ENCODE data around the gene KRTAP10-1. TPM values are rescaled to one million over a fixed set of nuclear protein-coding genes. Genes with fewer than 3 reads are reported as not detected.

KRTAP10-1 gene
- total and polyA plus RNA-seq, 4 donors, result not detected

DNA sequence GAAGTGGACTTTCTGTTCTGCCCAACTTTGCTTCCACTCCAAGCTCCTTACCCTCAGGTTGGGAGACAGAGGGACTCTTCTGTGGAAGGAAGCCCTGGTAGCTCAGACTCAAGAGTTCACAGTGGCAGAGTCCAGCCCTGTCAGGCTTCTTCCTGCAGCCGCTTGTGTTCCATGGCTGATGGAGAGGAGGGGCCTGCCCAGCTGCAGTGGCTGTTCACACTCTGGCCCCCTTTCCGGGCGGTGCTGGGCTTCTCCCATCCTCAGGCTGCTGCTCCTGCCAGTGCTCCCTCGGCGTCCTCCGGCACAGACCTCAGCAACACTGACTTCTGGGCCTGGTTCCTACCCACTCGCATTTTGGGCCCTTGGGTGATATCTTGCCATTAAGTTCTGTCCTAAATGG is 4.0 kb downstream of the KRTAP10-1 start (continued):
- TF ChIP-seq, protein P1, sequence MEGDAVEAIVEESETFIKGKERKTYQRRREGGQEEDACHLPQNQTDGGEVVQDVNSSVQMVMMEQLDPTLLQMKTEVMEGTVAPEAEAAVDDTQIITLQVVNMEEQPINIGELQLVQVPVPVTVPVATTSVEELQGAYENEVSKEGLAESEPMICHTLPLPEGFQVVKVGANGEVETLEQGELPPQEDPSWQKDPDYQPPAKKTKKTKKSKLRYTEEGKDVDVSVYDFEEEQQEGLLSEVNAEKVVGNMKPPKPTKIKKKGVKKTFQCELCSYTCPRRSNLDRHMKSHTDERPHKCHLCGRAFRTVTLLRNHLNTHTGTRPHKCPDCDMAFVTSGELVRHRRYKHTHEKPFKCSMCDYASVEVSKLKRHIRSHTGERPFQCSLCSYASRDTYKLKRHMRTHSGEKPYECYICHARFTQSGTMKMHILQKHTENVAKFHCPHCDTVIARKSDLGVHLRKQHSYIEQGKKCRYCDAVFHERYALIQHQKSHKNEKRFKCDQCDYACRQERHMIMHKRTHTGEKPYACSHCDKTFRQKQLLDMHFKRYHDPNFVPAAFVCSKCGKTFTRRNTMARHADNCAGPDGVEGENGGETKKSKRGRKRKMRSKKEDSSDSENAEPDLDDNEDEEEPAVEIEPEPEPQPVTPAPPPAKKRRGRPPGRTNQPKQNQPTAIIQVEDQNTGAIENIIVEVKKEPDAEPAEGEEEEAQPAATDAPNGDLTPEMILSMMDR (IDR thresholded peaks at IDR 0.05; ENCODE audit: low read depth, low read length, missing input control), result no peak
- no peak for TF ChIP-seq RXRA (IDR thresholded peaks at IDR 0.05)
- TF ChIP-seq JUND (IDR thresholded peaks at IDR 0.05), result no peak

DNA sequence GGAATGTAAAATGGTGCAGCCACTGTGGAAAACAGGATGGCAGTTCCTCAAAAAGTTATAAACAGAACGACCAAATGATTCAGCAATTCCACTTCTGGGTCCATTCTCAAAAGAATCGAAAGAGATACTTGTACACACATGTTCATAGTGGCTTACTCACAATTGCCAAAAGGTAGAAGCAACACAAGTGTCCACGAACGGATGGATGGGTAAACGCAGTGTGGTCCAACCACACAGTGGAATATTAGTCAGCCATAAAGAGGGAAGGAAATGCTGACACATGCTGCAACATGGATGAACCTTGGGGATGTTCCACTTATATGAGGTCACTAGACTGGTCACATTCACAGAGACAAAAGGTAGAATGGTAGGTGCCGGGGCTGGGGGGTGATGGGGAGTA is 5.3 kb downstream of the KRTAP10-1 start:
- WGBS, result 94% methylated on average over 6 of the region's 6 CpGs
- TF ChIP-seq JUND (IDR thresholded peaks at IDR 0.05) (no peak), GABPA (IDR thresholded peaks at IDR 0.05 in 1 of 2, conservative IDR thresholded peaks at IDR 0.05 in 1 of 2) (no peak), EGR1 (IDR thresholded peaks at IDR 0.05; ENCODE audit: low read depth in 2 of 2) (no peak), TAF1 (conservative IDR thresholded peaks at IDR 0.05) (no peak), YY1 (IDR thresholded peaks at IDR 0.05) (no peak), HNF4G (IDR thresholded peaks at IDR 0.05) (no peak), FOXA2 (IDR thresholded peaks at IDR 0.05) (no peak), SP1 (IDR thresholded peaks at IDR 0.05) (no peak), NR2F2 (IDR thresholded peaks at IDR 0.05) (no peak), HNF4A (conservative IDR thresholded peaks at IDR 0.05) (no peak), RAD21 (IDR thresholded peaks at IDR 0.05) (no peak)
- TF ChIP-seq, protein P2, sequence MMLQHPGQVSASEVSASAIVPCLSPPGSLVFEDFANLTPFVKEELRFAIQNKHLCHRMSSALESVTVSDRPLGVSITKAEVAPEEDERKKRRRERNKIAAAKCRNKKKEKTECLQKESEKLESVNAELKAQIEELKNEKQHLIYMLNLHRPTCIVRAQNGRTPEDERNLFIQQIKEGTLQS (IDR thresholded peaks at IDR 0.05), result no peak
- TF ChIP-seq, protein P3, sequence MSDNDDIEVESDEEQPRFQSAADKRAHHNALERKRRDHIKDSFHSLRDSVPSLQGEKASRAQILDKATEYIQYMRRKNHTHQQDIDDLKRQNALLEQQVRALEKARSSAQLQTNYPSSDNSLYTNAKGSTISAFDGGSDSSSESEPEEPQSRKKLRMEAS (IDR thresholded peaks at IDR 0.05), result no peak
- TF ChIP-seq, protein P4, sequence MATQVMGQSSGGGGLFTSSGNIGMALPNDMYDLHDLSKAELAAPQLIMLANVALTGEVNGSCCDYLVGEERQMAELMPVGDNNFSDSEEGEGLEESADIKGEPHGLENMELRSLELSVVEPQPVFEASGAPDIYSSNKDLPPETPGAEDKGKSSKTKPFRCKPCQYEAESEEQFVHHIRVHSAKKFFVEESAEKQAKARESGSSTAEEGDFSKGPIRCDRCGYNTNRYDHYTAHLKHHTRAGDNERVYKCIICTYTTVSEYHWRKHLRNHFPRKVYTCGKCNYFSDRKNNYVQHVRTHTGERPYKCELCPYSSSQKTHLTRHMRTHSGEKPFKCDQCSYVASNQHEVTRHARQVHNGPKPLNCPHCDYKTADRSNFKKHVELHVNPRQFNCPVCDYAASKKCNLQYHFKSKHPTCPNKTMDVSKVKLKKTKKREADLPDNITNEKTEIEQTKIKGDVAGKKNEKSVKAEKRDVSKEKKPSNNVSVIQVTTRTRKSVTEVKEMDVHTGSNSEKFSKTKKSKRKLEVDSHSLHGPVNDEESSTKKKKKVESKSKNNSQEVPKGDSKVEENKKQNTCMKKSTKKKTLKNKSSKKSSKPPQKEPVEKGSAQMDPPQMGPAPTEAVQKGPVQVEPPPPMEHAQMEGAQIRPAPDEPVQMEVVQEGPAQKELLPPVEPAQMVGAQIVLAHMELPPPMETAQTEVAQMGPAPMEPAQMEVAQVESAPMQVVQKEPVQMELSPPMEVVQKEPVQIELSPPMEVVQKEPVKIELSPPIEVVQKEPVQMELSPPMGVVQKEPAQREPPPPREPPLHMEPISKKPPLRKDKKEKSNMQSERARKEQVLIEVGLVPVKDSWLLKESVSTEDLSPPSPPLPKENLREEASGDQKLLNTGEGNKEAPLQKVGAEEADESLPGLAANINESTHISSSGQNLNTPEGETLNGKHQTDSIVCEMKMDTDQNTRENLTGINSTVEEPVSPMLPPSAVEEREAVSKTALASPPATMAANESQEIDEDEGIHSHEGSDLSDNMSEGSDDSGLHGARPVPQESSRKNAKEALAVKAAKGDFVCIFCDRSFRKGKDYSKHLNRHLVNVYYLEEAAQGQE (IDR thresholded peaks at IDR 0.05), result no peak
- no peaks in the 10 kb centered on the region for H3K36me3 ChIP-seq (ENCODE audit: control insufficient read depth in 4 of 4, insufficient read depth in 3 of 4, low read depth in 1 of 4, low read length in 3 of 4)
- no peaks in the 10 kb centered on the region for H3K4me1 ChIP-seq (ENCODE audit: control insufficient read depth in 4 of 4, insufficient read depth in 4 of 4, low read length in 3 of 4)
- H3K27me3 ChIP-seq (ENCODE audit: control insufficient read depth in 4 of 4, insufficient read depth in 4 of 4, low read length in 3 of 4), result no peaks in the 10 kb centered on the region
- no peak overlapping the region for H3K27ac ChIP-seq (ENCODE audit: low read depth in 1 of 2, low read length in 2 of 2)
- no peaks in the 10 kb centered on the region for H3K9me3 ChIP-seq (ENCODE audit: control insufficient read depth in 4 of 4, low read length in 3 of 4)
- H3K4me3 ChIP-seq (ENCODE audit: low read depth in 1 of 3, low read length in 3 of 3), result no peak overlapping the region
- DNase-seq (ENCODE audit: low spot score), result no peak
- no peak overlapping the region for H3K9ac ChIP-seq (ENCODE audit: low read depth in 1 of 2, low read length in 2 of 2)

Measured in liver (tissue), 9 donors.